HL-60 (cell line): Measurements from ENCODE around the gene PPM1F.

Experiments used
- DNase-seq, 2 experiments: peaks; one replicate each; pipeline ENCODE4 v3.0.0-alpha.2; 2010 to 2020; ENCODE audit warnings: low read depth in 1 of 2, low spot score in 1 of 2
- H3K27ac ChIP-seq: fragments of 250-450 bp; sonication (Bioruptor Pico); replicated peaks from 2 replicates; pipeline ENCODE4 v1.5.1; 2020; ENCODE audit warnings: mild to moderate bottlenecking, moderate library complexity
- H3K27me3 ChIP-seq: fragments of 250-450 bp; sonication (Bioruptor Pico); 2 replicates; pipeline ENCODE4 v1.5.1; 2021; ENCODE audit warnings: mild to moderate bottlenecking, moderate library complexity; ENCODE audit not compliant: insufficient read depth, poor library complexity, severe bottlenecking
- H3K4me3 ChIP-seq: replicated peaks from 2 replicates; pipeline ENCODE4 v1.5.1; 2011; ENCODE audit warnings: mild to moderate bottlenecking, control low read depth, low read length; ENCODE audit not compliant: insufficient read depth
- GABPA ChIP-seq: IDR thresholded peaks from 2 replicates; pipeline ENCODE4 v1.6.1; 2012; ENCODE audit warnings: low read depth
- POLR2AphosphoS5 ChIP-seq: IDR thresholded peaks from 2 replicates; pipeline ENCODE4 v1.6.1; 2012; ENCODE audit warnings: low read depth
- REST ChIP-seq: IDR thresholded peaks from 2 replicates; pipeline ENCODE4 v1.6.1; 2012; ENCODE audit warnings: low read depth; ENCODE audit not compliant: insufficient replicate concordance
- SPI1 ChIP-seq: IDR thresholded peaks from 2 replicates; pipeline ENCODE4 v1.6.1; 2012; ENCODE audit warnings: low read depth, mild to moderate bottlenecking, borderline replicate concordance
- TF ChIP-seq, protein P1 (sequence below): IDR thresholded peaks from one replicate; pipeline ENCODE4 v1.5.1; 2011; ENCODE audit warnings: low read length, control low read depth, inconsistent platforms; ENCODE audit not compliant: insufficient read depth

PPM1F gene

DNA sequence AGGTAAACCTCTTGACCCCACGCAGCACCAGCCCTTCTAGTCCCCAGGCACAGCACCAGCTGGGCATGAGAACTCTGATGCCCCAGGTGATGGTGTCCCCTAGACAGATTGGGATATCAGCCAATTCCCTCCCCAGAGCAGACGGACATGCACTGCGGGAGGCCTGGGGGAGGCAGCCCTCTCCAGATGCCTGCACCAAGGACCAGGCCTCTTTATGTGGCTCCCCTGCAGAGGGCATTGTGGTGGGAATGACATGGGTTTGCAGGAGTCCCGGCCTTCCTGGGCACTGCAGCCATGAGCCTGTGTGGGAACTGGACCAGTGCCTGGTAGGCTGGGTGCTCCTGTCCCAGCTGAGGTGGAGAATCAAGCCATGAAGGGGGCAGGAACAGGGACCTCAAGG lies 25.9 kb downstream of the PPM1F start:
- DNase-seq, result no peak
- TF ChIP-seq POLR2AphosphoS5 (no peak), REST (no peak), GABPA (no peak), SPI1 (no peak)
- TF ChIP-seq, protein P1, sequence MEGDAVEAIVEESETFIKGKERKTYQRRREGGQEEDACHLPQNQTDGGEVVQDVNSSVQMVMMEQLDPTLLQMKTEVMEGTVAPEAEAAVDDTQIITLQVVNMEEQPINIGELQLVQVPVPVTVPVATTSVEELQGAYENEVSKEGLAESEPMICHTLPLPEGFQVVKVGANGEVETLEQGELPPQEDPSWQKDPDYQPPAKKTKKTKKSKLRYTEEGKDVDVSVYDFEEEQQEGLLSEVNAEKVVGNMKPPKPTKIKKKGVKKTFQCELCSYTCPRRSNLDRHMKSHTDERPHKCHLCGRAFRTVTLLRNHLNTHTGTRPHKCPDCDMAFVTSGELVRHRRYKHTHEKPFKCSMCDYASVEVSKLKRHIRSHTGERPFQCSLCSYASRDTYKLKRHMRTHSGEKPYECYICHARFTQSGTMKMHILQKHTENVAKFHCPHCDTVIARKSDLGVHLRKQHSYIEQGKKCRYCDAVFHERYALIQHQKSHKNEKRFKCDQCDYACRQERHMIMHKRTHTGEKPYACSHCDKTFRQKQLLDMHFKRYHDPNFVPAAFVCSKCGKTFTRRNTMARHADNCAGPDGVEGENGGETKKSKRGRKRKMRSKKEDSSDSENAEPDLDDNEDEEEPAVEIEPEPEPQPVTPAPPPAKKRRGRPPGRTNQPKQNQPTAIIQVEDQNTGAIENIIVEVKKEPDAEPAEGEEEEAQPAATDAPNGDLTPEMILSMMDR, result no peak
- Histone ChIP-seq H3K27me3 (no peaks in the 10 kb centered on the region), H3K4me3 (no peak overlapping the region), H3K27ac (no peak overlapping the region)

GRCh38 chr22:21923163-21923561 lies 29.5 kb downstream of the PPM1F start:
- Histone ChIP-seq H3K27ac (no peak overlapping the region), H3K27me3 (no peaks in the 10 kb centered on the region), H3K4me3 (no peak overlapping the region)
- TF ChIP-seq, protein P1, result no peak
- TF ChIP-seq REST (no peak), SPI1 (no peak), POLR2AphosphoS5 (no peak), GABPA (no peak)
- DNase-seq, result no peak

DNA sequence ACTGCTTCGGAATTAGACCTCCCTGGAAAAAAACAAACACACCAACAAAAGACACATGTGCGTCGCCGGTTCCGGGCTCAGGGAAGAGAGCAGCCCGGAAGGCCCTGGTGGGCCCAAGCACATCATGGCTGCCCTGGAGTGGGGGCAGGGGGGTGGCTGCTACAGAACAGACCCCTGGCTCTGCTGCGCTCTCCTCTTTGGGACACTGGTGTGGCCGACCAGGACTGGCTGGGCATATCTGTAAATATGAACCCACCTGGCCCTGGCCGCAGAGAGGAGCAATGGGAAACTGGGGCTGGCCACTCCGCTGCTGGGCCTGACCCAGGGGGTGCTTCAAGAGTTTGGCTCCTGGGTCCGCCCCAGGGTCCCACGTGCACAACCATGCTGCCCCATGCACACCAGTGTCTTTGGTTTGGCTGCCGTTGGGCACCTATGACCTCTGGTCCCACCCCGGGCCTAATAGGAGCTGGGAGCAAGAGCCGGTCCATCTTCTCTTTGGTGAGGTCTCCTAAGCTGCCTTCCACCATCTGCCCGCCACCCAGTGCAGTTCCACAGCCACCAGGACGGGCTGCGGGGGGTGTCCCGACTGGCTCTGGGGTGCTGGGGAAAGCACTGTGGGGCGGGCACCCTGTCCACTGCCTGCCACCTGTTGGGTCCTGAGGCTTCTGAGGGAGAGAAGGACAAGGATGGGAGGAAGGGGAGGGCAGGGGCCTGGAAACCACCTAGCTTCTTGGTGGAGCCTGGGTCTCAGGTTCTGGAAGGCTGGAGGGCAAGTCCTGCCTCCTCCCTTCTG lies 30.1 kb downstream of the PPM1F start:
- TF ChIP-seq, protein P1, result no peak
- TF ChIP-seq REST (no peak), POLR2AphosphoS5 (no peak), GABPA (no peak), SPI1 (no peak)
- no peaks in the 10 kb centered on the region for H3K27me3 ChIP-seq
- H3K4me3 ChIP-seq, result no peak overlapping the region
- no peak overlapping the region for H3K27ac ChIP-seq
- DNase-seq, result no peak
